Left lobe of liver (tissue), 2 donors: ENCODE results near the gene CYLD. TPM values are rescaled to one million over a fixed set of nuclear protein-coding genes. Genes with fewer than 3 reads are reported as not detected.

Experiments
- ATAC-seq: fragments of 200-7000 bp; cut with Tn5 transposase; one replicate; pipeline ENCODE4 v1.9.1; 2020; ENCODE audit warnings: mild to moderate bottlenecking, moderate library complexity
- DNase-seq: peaks from one replicate; pipeline ENCODE4 v3.0.0-alpha.2; 2020; ENCODE audit warnings: low spot score
- total RNA-seq: library from RNA; stranded (reverse); gene quantifications from one replicate; pipeline ENCODE4 v1.2.1, GENCODE V29; 2021
- donor health status: DM: no; HTN: no; CAD: no; lungs with moderate emphysema.
- donor health status: DM: no; HTN: yes; CAD: no.

CYLD gene
- total RNA-seq, 1 donor from 2014 or later = 14.4 TPM

DNA sequence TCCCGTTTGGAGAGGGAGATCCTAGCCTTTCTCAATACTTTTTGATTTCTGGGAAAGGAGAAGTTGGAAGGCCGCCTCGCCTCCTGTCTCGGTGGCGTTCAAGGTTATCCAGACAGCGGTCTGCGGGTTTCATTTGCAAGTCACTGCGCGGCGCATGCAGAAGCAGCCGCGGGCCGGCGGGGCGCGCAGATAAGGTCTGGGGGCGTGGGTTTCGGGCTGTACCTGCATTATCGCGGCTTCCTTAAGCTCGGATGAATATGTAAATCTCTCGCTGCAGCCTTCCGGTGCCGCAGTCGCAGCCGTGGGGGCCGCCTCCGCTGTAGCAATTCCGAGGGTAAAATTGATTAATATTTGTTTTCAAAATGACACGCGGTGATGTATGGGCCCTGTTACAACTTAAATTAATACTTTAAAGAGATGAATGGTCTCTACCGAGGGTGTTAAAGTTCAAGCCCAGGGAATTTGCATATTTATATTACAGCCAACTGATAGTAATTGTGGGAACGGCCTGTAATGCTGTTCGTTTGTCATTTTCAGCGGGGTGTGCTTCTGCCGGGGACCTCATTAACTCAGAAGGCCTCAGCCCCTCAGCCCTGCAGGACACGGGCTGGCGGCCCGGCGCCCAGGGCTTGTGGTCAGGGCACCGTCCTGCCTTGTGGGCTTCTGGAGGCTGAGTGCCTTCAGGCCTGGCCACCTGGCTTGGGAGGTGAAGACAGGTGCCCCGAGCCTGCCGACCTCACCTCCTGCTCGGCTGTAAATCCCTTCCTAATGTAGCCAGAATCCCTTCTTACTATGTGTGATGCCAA is 99.4 kb downstream of the CYLD start:
- ATAC-seq = no peak
- peak; percentile 40 for DNase-seq

- DNase-seq = no peak
- no peak for ATAC-seq
These were observed 100.2 kb downstream of the CYLD start for GRCh38 chr16:50842013-50842505.

- DNase-seq (no peak), ATAC-seq (peak; percentile 74)
These were observed 100.7 kb downstream of the CYLD start for GRCh38 chr16:50842589-50842988.

DNA sequence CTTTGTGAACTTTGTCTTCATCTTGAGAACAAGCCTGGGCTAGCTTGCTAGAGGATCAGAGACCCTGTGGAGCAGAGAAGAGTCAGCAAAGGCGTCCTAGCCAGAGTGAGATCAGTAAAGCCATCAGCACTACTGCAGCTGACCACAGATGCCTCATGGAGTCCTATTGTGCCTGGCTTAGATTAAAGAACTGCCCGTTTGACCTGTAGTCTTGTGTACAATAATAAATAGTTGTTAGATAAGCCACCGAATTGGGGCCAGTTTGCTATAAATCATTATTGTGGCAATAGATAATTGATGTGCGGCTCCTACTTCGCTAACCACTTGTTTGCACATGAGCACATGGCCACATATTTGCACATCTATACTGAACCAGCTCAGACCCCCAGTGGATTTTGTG is 103.0 kb downstream of the CYLD start:
- DNase-seq (no peak), ATAC-seq (peak; percentile 39)

GRCh38 chr16:50845296-50845695 is 103.4 kb downstream of the CYLD start:
- ATAC-seq = no peak

GRCh38 chr16:50846511-50846910 is 104.6 kb downstream of the CYLD start:
- ATAC-seq (no peak), DNase-seq (no peak)

More at GRCh38 chr16:50845296-50845695, 103.4 kb downstream of the CYLD start:
- DNase-seq = no peak

GRCh38 chr16:50847166-50847565 is 105.3 kb downstream of the CYLD start:
- no peak for ATAC-seq
- DNase-seq = no peak

DNA sequence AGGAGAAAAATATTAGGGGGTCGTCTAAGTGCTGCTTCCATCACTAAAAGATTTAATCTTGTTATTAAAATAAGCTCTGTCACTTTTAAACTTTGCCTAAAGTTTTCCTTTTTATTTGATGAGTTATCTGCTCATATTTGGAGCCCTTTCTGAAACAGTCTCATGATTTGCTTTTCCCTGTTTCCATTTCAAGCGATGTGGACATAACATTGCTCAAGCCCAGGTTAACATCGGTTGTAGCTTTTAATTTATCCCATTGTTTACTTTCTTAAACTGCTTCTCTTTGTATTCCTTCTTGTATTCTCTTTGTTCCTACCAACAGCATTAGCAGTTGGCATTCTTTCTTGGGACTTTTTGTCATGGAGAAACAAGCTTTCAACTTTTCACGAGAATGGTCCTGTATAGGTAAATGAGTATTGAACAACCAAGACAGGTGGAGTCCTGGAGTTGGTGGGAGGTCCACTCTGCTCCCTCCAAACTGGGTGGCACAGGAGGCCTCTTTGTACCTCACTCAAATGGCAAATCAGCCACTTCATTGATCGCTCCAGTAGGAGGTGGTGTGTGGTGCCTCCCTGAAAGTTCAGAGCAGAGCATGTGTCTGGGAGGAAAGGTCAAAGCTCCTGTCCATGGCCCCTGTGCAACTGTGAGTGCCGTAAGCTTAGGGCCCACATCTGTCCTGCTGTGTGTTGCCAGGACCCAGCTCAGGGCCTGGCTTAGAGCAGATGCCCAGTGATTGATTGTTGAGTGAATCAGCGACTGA is 107.0 kb downstream of the CYLD start:
- DNase-seq (no peak), ATAC-seq (peak; percentile 77)

Other genes with a start within 250 kb of the CYLD start
- gene NKD1, start 193.7 kb upstream of the CYLD start, total RNA-seq = 3.9 TPM
- gene SNX20, start 60.8 kb upstream of the CYLD start, total RNA-seq = 0.53 TPM
- 0.68 TPM for gene NOD2, start 48.5 kb upstream of the CYLD start, total RNA-seq